Measurements from ENCODE around the gene CREB3.

Gene CREB3

DNA sequence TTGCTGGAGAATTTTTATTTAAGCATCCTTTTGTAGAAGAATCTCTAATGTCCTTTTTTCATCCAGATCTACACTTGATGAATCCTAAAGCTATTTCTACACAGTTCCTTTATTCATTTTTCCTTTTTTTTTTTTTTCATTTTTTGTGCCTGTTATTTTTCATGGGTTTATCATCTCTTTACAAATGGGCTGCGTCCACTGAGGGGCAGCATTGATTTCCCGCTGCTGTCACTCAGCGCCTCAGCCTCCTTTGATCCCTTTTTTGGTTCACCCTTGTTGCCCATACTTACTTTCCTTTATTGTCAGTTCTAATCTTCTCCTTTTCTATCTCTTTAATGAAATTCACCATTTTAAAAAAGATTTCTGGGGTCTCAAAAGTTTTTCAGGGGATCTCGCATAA is 27.3 kb downstream of the CREB3 start:
- no peak for DNase-seq (ENCODE audit: low read depth)
- TF ChIP-seq MAX (IDR thresholded peaks at IDR 0.05; ENCODE audit: low read depth, low read length), result no peak
- no peak for TF ChIP-seq POLR2A (IDR thresholded peaks at IDR 0.05; ENCODE audit: extremely low read depth, insufficient read length)
- TF ChIP-seq CTCF (IDR thresholded peaks at IDR 0.05; ENCODE audit: low read depth, low read length), result no peak
- no peak for TF ChIP-seq MYC (IDR thresholded peaks at IDR 0.05; ENCODE audit: low read depth, low read length)

DNA sequence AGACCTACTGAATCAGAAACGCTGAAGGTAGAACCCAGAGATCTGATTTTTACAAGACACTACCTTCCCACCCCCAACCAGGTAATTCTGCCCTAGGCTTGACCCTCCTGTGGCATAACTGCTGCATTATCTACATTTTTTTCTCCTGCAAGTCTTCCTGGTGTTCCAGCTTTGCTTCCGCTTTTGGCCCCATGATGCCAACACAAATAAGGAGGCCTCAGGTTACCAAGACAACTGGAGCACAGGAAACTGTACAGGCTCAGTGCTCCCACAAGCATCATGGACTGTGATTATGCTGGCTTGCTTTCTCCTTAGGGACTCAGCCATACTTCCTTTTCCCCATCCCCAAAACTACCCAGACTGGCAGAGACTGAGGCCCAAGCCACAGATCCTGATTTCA is 28.2 kb downstream of the CREB3 start:
- no peak for DNase-seq (ENCODE audit: low read depth)
- TF ChIP-seq MAX (IDR thresholded peaks at IDR 0.05; ENCODE audit: low read depth, low read length) (no peak), CTCF (IDR thresholded peaks at IDR 0.05; ENCODE audit: low read depth, low read length) (no peak), POLR2A (IDR thresholded peaks at IDR 0.05; ENCODE audit: extremely low read depth, insufficient read length) (no peak), MYC (IDR thresholded peaks at IDR 0.05; ENCODE audit: low read depth, low read length) (no peak)
- H3K4me3 ChIP-seq (ENCODE audit: low read depth, low read length), result no peak overlapping the region

More for the DNA sequence above, 27.3 kb downstream of the CREB3 start:
- H3K4me3 ChIP-seq (ENCODE audit: low read depth, low read length), result no peak overlapping the region

DNA sequence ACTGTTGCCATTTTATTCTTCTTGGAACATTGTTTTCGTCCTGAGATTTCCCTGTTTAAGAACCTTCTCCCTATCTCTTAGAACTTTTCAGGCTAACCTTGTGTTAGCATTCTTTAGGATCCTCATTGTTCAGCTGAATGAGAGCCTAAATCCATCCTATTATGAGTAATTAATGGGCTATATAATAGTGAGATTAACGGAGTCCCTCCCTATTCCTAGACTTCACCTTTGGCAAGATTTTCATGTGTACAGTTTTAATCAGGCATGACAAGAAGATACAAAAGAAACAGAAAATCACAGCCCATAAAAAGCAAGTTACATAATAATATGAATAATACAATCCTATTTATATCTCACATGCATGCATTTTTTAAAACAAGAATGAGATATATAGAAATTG is 30.7 kb downstream of the CREB3 start:
- DNase-seq (ENCODE audit: low read depth), result no peak
- TF ChIP-seq POLR2A (IDR thresholded peaks at IDR 0.05; ENCODE audit: extremely low read depth, insufficient read length), result no peak
- TF ChIP-seq CTCF (IDR thresholded peaks at IDR 0.05; ENCODE audit: low read depth, low read length), result no peak
- no peak for TF ChIP-seq MAX (IDR thresholded peaks at IDR 0.05; ENCODE audit: low read depth, low read length)
- TF ChIP-seq MYC (IDR thresholded peaks at IDR 0.05; ENCODE audit: low read depth, low read length), result no peak
- no peak overlapping the region for H3K4me3 ChIP-seq (ENCODE audit: low read depth, low read length)

- H3K4me3 ChIP-seq (ENCODE audit: low read depth, low read length), result no peak overlapping the region
These were observed 31.3 kb downstream of the CREB3 start for GRCh38 chr9:35763803-35764202.

GRCh38 chr9:35766997-35767396 is 34.5 kb downstream of the CREB3 start:
- no peak overlapping the region for H3K4me3 ChIP-seq (ENCODE audit: low read depth, low read length)

More at GRCh38 chr9:35763803-35764202, 31.3 kb downstream of the CREB3 start:
- TF ChIP-seq POLR2A (IDR thresholded peaks at IDR 0.05; ENCODE audit: extremely low read depth, insufficient read length) (no peak), MAX (IDR thresholded peaks at IDR 0.05; ENCODE audit: low read depth, low read length) (no peak), CTCF (IDR thresholded peaks at IDR 0.05; ENCODE audit: low read depth, low read length) (no peak), MYC (IDR thresholded peaks at IDR 0.05; ENCODE audit: low read depth, low read length) (no peak)
- DNase-seq (ENCODE audit: low read depth), result peak; percentile 13

More at GRCh38 chr9:35766997-35767396, 34.5 kb downstream of the CREB3 start:
- no peak for DNase-seq (ENCODE audit: low read depth)
- TF ChIP-seq POLR2A (IDR thresholded peaks at IDR 0.05; ENCODE audit: extremely low read depth, insufficient read length) (no peak), MYC (IDR thresholded peaks at IDR 0.05; ENCODE audit: low read depth, low read length) (no peak), MAX (IDR thresholded peaks at IDR 0.05; ENCODE audit: low read depth, low read length) (no peak), CTCF (IDR thresholded peaks at IDR 0.05; ENCODE audit: low read depth, low read length) (no peak)
